AG09309 (cell line): ENCODE measurements around the gene ERFL.

Experiments used
- DNase-seq: peaks from one replicate; pipeline ENCODE4 v3.0.0-alpha.2; 2010; ENCODE audit warnings: low read depth
- H3K4me3 ChIP-seq: 2 replicates; pipeline ENCODE4 v1.5.1; 2011; ENCODE audit warnings: mild to moderate bottlenecking, low read depth, low read length, moderate library complexity; ENCODE audit not compliant: control insufficient read depth
- TF ChIP-seq, protein P1 (sequence below): IDR thresholded peaks from 2 replicates; pipeline ENCODE4 v1.5.1; 2011; ENCODE audit warnings: mild to moderate bottlenecking, low read depth, low read length, inconsistent platforms; ENCODE audit not compliant: insufficient read depth, control insufficient read depth; ENCODE audit errors: missing control alignments

ERFL gene

DNA sequence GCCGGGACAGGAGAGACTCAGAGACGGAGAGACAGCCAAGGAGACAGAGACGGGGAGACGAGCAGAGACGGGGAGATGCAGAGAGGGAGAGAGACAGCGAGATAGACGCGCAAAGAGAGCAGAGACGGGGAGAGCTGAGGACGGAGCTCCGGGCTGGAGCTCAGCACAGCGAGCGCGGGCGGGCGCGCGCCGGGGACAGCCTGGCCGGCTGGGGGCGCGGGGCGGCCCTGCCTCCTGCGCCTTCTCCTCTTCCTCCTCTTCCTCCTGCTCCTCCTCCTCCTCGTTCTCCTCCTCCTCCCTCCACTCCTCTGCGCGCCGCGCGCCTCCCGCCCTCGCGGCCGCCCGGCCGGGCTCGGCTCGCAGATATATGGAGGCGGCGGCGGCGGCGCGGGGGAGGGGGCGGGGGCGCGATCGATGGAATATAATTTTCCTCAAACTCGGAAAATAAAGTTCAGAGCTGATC lies at the start of gene ERFL:
ERFL (minus strand) TSS at position 229 of the 463 bp plus-strand sequence. CDS start 15,530 bp downstream, outside the sequence.
- DNase-seq, result no peak
- peak within 1 kb of the TSS; percentile 22 for H3K4me3 ChIP-seq
- TF ChIP-seq, protein P1, sequence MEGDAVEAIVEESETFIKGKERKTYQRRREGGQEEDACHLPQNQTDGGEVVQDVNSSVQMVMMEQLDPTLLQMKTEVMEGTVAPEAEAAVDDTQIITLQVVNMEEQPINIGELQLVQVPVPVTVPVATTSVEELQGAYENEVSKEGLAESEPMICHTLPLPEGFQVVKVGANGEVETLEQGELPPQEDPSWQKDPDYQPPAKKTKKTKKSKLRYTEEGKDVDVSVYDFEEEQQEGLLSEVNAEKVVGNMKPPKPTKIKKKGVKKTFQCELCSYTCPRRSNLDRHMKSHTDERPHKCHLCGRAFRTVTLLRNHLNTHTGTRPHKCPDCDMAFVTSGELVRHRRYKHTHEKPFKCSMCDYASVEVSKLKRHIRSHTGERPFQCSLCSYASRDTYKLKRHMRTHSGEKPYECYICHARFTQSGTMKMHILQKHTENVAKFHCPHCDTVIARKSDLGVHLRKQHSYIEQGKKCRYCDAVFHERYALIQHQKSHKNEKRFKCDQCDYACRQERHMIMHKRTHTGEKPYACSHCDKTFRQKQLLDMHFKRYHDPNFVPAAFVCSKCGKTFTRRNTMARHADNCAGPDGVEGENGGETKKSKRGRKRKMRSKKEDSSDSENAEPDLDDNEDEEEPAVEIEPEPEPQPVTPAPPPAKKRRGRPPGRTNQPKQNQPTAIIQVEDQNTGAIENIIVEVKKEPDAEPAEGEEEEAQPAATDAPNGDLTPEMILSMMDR, result no peak

DNA sequence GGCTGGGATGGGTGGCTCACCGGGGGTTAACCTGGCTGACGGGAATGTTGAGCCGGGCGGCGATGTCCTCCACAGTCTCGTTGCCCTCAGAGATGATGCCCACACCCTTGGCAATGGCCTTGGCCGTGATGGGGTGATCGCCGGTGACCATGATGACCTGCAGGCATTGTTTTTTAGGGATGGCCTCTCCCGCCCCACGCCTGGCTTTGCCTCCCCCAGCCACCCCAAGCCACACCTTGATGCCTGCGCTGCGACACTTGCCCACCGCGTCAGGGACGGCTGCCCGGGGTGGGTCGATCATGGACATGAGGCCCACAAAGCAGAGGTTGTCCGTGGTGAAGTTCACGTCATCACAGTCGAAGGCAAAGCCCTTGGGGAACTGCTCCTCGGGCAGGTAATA lies 49.7 kb upstream of the ERFL start:
- TF ChIP-seq, protein P1, result no peak
- no peak for DNase-seq
- no peak overlapping the region for H3K4me3 ChIP-seq

DNA sequence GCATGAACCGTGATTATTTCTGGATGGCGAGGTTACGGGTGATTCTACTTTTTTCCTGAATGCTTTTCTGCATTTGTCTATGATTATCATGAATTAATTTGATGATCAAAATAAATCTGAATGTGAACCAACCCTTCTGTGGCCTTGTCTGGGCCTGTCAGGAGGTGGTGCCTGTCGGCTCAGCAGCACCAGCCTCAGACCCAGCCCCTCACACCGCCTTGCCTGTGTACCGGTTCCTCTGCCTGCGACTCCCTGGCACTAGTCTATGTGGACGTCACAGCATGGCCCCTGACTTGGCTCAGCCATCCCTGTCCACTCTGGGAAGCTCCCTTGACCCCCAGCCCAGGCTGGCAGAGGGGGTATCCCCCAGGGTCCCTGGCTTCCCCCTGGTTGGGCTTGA lies 46.4 kb upstream of the ERFL start:
- no peak overlapping the region for H3K4me3 ChIP-seq
- DNase-seq, result no peak
- TF ChIP-seq, protein P1, result no peak

DNA sequence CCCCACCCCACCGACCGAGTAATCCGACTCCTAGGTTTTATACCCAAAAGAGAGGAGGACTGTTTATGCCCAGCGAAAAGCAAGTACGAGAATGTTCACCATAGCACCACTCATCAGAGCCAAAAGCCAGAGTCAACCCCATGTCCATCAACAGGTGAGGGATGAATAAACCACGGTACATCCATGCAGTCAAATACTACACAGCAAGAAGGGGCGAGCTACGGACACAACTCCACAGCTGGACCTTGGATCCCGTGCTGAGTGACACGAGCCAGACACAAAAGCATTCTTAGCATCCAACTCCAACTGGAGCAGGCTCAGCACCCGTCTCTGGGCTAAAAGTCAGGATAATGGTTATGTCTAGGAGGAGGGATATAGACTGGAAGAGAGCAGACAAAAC lies 43.1 kb upstream of the ERFL start:
- H3K4me3 ChIP-seq, result no peak overlapping the region
- TF ChIP-seq, protein P1, result no peak
- no peak for DNase-seq

DNA sequence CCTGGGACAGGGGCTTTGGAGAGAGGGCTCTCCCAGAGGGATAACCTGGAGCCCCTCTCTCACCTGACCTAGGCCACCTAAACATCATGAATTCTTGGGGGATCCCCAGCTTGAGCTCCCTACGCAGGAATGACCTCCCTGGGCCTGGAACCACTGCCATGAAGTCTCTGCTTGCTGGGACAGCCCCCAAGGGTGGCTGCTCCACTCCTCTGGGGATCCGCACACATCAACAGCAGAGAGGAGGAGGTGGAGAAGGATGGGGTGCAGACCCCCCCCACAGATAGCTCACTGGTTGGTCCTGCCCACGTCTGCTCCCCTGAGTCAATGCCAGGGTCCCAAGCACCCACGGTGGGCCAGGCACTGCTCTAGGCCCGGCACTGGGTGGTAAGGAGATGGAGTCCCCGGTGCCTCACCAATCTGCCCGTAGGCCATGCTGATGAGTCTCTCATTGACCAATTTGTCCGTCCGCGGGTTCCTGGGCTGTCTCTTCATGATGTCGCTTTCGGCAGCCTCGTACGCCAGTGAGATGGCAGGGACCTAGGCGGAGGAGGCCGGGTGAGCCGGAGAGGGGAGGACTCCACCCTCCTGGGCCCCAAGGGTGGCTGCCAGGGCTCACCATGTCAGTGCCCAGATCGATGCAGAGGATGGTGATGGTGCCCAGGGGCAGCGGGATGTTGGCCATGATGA lies 41.7 kb upstream of the ERFL start:
- DNase-seq, result no peak
- TF ChIP-seq, protein P1, result no peak
- no peak overlapping the region for H3K4me3 ChIP-seq

DNA sequence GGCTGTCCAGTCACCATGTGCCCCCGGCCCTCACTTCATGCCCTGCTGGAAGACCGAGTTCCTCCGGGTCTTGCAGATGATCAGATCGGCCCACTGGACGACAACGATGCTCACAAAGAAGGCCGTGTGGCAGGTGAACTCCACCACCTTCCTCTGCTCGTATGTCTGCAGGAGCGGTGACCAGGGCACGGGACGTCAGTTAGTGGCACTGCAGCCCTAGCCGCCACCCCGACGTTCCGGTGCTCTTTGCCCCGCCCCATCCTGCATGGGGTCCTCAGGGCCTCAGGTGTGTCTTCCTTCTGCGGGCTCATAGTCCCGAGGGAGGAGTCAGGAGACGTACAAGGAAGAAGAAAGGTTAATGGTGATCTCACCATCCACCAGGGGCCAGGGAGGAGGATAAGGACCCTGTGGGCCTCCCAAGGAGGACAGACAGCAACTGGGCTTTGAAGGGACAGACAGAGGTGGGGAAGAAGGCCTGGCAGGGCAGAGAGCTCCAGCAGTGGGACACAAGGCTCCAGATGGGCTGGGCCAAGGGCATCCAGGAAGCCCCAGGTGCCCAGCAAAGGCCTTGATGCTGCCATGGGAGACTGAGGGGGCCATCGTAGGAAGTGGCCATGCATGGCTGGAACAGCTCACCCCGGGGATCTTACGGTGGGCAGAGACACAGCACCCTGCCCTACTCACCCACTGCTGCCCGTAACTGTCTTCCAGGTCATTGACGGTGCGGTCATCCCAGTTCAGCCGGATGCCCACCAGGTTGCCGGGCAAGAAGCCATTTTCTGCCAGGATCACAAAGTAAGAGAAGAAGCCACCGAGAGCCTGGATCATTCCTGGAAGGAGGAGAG lies 40.7 kb upstream of the ERFL start:
- TF ChIP-seq, protein P1, result no peak
- no peak overlapping the region for H3K4me3 ChIP-seq
- no peak for DNase-seq
